Measurements from ENCODE around the gene DNAH17.
A peak's percentile ranks its signal among the peaks of the same experiment; 100 is the strongest.

Gene DNAH17

DNA sequence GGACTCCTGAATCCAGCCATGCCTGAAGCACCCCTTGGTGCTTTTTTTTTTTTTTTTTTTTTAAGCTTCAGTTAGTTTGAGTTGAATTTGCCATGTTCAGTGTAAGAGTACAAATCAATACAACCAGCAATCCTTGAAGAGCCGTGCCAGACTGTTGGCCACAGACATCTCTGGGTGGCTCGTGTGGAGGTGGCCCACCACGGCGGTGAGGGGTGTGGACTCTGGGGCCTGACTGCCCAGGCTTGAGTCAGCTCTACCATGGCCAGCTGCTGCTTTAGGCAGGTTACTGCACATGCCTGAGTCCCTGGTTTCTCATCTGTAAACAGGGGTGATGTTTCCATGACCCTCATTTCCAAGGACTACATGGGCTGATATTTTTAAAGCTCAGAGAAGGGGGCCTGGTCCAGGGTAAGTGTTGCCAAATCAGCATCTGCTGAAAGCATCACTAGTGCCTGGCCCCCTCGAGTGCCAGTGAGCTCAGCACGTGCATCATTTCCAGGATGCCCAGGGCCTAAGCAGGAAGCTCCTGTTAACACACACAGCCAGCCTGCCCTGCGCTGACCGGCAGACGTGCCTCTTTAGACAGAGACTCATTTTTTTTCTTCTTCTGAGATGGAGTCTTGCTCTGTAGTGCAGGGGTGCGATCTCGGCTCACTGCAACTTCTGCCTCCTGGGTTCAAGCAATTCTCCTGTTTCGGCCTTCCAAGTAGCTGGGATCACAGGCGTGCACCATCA, 90.1 kb downstream of the DNAH17 start:
- no peak for DNase-seq (ENCODE audit: low read depth)
- no peak overlapping the region for H3K4me3 ChIP-seq (replicated peaks; ENCODE audit: low read depth, low read length)
- TF ChIP-seq, protein P1, sequence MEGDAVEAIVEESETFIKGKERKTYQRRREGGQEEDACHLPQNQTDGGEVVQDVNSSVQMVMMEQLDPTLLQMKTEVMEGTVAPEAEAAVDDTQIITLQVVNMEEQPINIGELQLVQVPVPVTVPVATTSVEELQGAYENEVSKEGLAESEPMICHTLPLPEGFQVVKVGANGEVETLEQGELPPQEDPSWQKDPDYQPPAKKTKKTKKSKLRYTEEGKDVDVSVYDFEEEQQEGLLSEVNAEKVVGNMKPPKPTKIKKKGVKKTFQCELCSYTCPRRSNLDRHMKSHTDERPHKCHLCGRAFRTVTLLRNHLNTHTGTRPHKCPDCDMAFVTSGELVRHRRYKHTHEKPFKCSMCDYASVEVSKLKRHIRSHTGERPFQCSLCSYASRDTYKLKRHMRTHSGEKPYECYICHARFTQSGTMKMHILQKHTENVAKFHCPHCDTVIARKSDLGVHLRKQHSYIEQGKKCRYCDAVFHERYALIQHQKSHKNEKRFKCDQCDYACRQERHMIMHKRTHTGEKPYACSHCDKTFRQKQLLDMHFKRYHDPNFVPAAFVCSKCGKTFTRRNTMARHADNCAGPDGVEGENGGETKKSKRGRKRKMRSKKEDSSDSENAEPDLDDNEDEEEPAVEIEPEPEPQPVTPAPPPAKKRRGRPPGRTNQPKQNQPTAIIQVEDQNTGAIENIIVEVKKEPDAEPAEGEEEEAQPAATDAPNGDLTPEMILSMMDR (IDR thresholded peaks at IDR 0.05; ENCODE audit: low read length, missing control alignments) = no peak

DNA sequence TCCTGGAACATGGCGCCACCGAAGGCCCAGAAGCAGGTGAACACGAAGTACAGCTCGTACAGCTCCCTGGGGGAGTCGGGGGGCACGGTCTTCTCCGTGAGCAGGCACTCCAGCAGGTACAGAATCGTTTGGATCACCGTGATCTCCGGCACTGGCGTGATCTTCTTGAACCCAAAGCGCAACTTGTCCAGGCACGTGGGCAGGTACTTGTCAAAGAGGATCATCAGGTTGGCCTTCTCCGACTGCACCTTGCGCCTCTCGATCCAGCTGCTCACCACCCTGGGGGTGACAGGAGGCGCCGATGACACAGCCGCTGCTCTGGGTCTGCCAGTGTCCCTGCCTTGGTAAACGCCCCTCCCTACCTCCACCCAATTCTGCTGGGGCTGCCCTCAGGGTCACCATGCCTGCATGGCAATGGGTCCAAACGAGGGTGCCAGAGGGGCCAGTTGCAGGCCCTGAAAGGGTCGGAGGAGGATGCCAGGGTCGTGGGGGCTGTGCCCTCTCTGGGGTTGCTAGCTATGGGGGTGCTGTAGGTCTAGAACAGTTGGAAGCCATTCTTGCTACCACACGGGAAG, 90.9 kb downstream of the DNAH17 start:
- TF ChIP-seq, protein P1 (IDR thresholded peaks at IDR 0.05; ENCODE audit: low read length, missing control alignments) = no peak
- no peak for DNase-seq (ENCODE audit: low read depth)
- H3K4me3 ChIP-seq (replicated peaks; ENCODE audit: low read depth, low read length) = no peak overlapping the region

DNA sequence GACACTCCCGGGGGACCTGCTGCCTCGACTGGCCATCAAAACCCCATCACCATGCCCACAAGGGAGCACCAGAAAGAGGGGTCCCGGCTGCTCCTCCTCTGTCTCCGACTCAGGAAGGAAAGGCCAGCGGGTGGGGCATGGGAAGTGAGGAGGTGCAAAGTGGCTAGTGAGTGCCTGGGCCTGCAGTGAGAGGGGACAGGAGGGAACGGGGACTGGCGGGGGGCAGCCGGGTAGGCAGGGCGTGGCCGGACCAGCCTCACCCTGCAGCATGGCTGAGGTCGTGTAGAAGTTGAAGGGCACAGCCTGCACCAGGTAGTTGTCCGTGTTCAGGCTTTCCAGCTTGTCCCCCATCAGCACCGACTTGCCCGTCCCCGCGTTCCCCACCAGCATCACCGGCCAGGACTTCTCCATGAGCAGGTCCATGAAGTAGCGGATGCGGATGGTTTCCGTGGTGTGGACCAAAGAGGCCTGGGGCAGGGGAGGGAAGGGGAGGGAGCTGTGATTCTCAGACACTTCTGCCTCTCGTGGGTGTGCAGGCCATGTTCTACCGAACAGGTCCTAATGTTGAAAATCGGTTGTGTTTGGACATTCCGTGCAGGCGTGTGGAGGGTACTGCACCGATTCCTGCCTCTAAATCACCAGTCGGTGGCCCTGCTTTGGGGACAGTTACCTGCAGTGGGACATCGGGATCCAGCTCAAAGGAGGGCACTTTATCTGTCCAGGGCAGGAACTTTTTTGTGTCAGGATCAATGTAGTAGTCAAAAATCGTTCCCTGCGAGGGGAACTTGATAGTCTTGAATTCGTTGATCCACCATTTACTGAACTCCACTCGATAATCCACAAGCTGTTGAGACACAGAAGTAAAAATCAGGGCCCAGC, 91.7 kb downstream of the DNAH17 start:
- TF ChIP-seq, protein P1 (IDR thresholded peaks at IDR 0.05; ENCODE audit: low read length, missing control alignments) = no peak
- no peak for DNase-seq (ENCODE audit: low read depth)
- H3K4me3 ChIP-seq (replicated peaks; ENCODE audit: low read depth, low read length) = no peak overlapping the region

DNA sequence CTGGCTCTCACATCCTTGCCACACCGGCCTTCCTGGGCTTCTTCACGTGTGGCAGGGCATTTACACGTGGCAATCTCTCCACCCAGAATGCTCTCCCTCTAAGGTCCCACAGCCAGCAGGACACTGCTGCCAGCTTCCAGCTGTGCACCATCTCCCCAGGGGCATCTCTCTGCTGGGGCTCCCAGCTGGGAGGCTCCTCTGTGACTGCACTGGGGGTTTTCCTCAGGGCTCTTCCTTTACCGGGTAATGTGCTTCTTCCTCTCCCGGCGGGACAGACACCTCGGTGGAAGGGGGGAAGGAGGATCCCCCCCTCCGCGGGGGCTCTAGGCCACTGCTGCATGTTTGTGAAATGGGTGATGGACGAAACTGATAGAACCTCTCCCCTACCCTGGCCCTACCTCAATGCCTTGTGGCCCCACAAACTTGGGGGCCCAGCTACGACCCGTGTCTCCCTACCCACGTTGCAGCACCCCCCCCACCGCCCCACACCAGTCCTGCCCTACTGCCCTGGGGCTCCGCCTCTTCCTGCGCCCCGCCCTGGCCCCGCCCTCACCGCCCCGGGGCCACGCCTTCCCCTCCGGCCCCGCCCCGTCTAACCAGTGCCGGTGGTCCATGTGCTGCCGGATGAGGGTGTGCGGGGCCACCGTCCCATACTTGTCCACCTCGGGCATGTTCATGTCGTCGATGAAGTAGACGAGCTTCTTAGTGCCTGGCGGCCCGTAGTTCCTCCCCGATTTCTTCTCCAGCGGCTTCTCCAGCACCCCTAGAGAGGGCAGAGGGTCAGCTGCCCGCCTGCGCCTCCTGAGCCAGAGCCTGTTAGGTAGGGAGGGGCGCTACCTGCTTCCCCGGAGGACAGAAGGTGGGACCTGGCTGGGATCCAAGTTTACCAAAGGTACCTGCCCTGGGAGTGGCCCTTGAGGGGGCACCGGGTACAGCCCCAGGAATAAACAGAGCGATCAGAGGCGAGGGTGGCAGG, 92.6 kb downstream of the DNAH17 start:
- DNase-seq (ENCODE audit: low read depth) = no peak
- TF ChIP-seq, protein P1 (IDR thresholded peaks at IDR 0.05; ENCODE audit: low read length, missing control alignments) = no peak
- peak overlapping the region; percentile 28 for H3K4me3 ChIP-seq (replicated peaks; ENCODE audit: low read depth, low read length)

DNA sequence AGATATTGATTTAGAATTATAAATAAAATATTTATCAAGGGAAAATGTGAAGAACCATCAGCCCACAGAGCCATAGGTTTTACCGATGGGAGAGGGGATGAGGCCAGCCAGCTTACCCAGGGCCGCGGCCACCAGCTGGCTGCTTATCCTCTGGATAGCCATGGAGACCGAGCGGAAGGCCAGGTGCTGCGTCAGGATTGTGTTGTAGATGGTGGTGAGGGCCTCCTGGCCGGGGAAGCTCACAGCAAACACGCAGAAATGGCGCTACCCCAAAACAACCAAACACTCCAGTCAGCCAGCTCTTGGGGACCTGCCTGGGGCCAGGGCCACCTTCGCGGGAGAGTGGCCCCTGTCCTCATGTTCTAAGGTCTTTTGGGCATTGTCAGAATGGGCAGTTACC, 97.8 kb downstream of the DNAH17 start:
- no peak overlapping the region for H3K4me3 ChIP-seq (replicated peaks; ENCODE audit: low read depth, low read length)
- TF ChIP-seq, protein P1 (IDR thresholded peaks at IDR 0.05; ENCODE audit: low read length, missing control alignments) = no peak
- no peak for DNase-seq (ENCODE audit: low read depth)

DNA sequence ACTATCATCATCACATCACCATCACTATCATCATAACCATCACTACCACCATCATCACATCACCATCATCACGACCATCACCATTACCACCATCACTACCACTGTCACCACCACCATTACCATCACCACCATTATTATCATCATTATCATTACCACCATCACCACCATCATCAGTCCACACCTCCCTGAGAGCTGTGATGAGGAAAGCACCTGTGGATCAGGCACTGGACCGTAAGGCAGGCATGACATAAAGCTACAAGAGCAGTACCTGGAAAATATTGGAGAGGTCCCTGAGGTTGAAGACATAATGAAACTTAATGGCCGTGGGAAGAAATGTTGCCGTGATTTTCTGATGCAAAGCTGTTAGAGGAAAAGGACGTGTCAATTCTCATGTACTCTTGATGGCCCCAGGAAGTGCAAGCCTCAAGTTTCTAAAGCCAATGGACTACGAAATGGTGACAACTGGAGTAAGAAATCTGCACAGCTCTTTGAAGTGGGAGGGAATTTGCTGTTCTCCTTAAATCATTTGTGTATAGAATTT, 98.4 kb downstream of the DNAH17 start:
- DNase-seq (ENCODE audit: low read depth) = no peak
- TF ChIP-seq, protein P1 (IDR thresholded peaks at IDR 0.05; ENCODE audit: low read length, missing control alignments) = no peak
- H3K4me3 ChIP-seq (replicated peaks; ENCODE audit: low read depth, low read length) = no peak overlapping the region
